Measurements from ENCODE around the gene PIK3R1.

The PIK3R1 gene

GRCh38 chr5:68264024-68264956 is 48.7 kb downstream of the PIK3R1 start:
- in situ Hi-C loops (cut with MboI; ENCODE audit: low pct_unique_long_range_greater_than_20kb, low sequenced_read_pairs, unreplicated experiment) = loop anchor here (25.0 kb wide), 2 partner anchors 748 to 1277 kb away; no protein-coding TSS in a partner anchor
- no peak for TF ChIP-seq CTCF (IDR thresholded peaks at IDR 0.05; ENCODE audit: extremely low read depth, insufficient read depth, missing control alignments)
- no peak for DNase-seq (ENCODE audit: low spot score)

GRCh38 chr5:68265347-68265746 is 49.8 kb downstream of the PIK3R1 start:
- in situ Hi-C loops (cut with MboI; ENCODE audit: low pct_unique_long_range_greater_than_20kb, low sequenced_read_pairs, unreplicated experiment) = loop anchor here (25.0 kb wide), 2 partner anchors 747 to 1278 kb away; no protein-coding TSS in a partner anchor
- TF ChIP-seq CTCF (IDR thresholded peaks at IDR 0.05; ENCODE audit: extremely low read depth, insufficient read depth, missing control alignments) = no peak
- no peak for DNase-seq (ENCODE audit: low spot score)

GRCh38 chr5:68265822-68266395 is 50.4 kb downstream of the PIK3R1 start:
- no peak for DNase-seq (ENCODE audit: low spot score)
- in situ Hi-C loops (cut with MboI; ENCODE audit: low pct_unique_long_range_greater_than_20kb, low sequenced_read_pairs, unreplicated experiment) = loop anchor here (25.0 kb wide), 2 partner anchors 746 to 1279 kb away; no protein-coding TSS in a partner anchor
- no peak for TF ChIP-seq CTCF (IDR thresholded peaks at IDR 0.05; ENCODE audit: extremely low read depth, insufficient read depth, missing control alignments)

- no peak for DNase-seq (ENCODE audit: low spot score)
- no peak for TF ChIP-seq CTCF (IDR thresholded peaks at IDR 0.05; ENCODE audit: extremely low read depth, insufficient read depth, missing control alignments)
- in situ Hi-C loops (cut with MboI; ENCODE audit: low pct_unique_long_range_greater_than_20kb, low sequenced_read_pairs, unreplicated experiment) = loop anchor here (25.0 kb wide), 2 partner anchors 746 to 1279 kb away; no protein-coding TSS in a partner anchor
These were observed 50.9 kb downstream of the PIK3R1 start for GRCh38 chr5:68266457-68266856.

GRCh38 chr5:68267066-68267465 is 51.5 kb downstream of the PIK3R1 start:
- TF ChIP-seq CTCF (IDR thresholded peaks at IDR 0.05; ENCODE audit: extremely low read depth, insufficient read depth, missing control alignments) = no peak
- in situ Hi-C loops (cut with MboI; ENCODE audit: low pct_unique_long_range_greater_than_20kb, low sequenced_read_pairs, unreplicated experiment) = loop anchor here (25.0 kb wide), 2 partner anchors 745 to 1280 kb away; no protein-coding TSS in a partner anchor
- no peak for DNase-seq (ENCODE audit: low spot score)

- TF ChIP-seq CTCF (IDR thresholded peaks at IDR 0.05; ENCODE audit: extremely low read depth, insufficient read depth, missing control alignments) = no peak
- in situ Hi-C loops (cut with MboI; ENCODE audit: low pct_unique_long_range_greater_than_20kb, low sequenced_read_pairs, unreplicated experiment) = loop anchor here (25.0 kb wide), 2 partner anchors 744 to 1281 kb away; no protein-coding TSS in a partner anchor
- DNase-seq (ENCODE audit: low spot score) = no peak
These were observed 52.7 kb downstream of the PIK3R1 start for GRCh38 chr5:68268101-68268851.
